ENCODE measurements around the gene POC5.

- TF ChIP-seq POU6F1 (CRISPR knock-in tag; IDR thresholded peaks at IDR 0.05; ENCODE audit: borderline replicate concordance, low read depth) (no peak), ARNTL (CRISPR knock-in tag; IDR thresholded peaks at IDR 0.05; ENCODE audit: borderline replicate concordance, low read depth) (no peak), ZC3H10 (CRISPR knock-in tag; IDR thresholded peaks at IDR 0.05) (no peak), ISL1 (CRISPR knock-in tag; IDR thresholded peaks at IDR 0.05) (no peak), BACH2 (CRISPR knock-in tag; IDR thresholded peaks at IDR 0.05; ENCODE audit: borderline replicate concordance) (no peak)
- TF ChIP-seq, protein P1, sequence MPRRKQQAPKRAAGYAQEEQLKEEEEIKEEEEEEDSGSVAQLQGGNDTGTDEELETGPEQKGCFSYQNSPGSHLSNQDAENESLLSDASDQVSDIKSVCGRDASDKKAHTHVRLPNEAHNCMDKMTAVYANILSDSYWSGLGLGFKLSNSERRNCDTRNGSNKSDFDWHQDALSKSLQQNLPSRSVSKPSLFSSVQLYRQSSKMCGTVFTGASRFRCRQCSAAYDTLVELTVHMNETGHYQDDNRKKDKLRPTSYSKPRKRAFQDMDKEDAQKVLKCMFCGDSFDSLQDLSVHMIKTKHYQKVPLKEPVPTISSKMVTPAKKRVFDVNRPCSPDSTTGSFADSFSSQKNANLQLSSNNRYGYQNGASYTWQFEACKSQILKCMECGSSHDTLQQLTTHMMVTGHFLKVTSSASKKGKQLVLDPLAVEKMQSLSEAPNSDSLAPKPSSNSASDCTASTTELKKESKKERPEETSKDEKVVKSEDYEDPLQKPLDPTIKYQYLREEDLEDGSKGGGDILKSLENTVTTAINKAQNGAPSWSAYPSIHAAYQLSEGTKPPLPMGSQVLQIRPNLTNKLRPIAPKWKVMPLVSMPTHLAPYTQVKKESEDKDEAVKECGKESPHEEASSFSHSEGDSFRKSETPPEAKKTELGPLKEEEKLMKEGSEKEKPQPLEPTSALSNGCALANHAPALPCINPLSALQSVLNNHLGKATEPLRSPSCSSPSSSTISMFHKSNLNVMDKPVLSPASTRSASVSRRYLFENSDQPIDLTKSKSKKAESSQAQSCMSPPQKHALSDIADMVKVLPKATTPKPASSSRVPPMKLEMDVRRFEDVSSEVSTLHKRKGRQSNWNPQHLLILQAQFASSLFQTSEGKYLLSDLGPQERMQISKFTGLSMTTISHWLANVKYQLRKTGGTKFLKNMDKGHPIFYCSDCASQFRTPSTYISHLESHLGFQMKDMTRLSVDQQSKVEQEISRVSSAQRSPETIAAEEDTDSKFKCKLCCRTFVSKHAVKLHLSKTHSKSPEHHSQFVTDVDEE (CRISPR knock-in tag; IDR thresholded peaks at IDR 0.05) = no peak
Measured at GRCh38 chr5:75727931-75728330, 10.7 kb upstream of the POC5 start.

Measured in SK-N-SH treated with all-trans-retinoic acid at 6 μM for 48 hours (cell line).